Fibroblast of skin of back (primary cell): ENCODE measurements around the gene CDH23.

Source experiments
- DNase-seq: peaks from one replicate; pipeline ENCODE4 v3.0.0-alpha.2; 2013

The CDH23 gene

DNA sequence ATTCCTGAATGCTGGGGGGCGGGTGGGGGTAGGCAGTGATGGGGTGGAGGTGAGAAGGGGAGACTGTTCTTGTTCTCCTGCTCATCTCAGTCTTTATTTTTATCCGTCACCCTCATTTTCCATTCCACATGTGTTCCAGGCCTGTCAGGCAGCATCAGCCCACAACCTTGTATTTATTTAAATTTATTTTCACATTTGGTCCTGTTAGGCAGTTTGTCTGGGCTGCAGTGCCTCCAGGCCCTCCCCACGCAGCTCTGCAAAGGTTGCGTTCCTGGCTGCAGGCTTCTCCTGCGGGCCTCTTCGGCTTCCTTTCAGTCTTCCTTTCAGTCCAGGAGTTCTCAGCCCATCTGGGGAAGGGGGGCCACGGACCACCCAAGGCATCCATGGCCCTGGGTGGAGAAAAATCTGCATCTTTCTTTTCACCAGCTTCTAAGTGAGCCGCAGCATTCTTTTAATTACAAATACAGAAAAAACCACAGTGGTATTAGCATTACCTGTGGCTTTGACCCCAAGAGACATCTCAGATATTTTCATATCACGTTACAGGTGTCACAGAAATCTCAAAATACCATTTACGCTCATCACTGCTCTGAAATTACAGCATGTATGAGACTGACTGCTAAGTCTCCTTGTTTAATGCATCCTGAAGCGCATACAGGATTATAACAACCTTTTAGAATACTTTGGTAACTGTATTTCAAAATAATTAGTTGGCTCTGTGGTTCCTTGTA, 228.9 kb downstream of the CDH23 start:
- no peak for DNase-seq

- peak; percentile 15 for DNase-seq
Measured at GRCh38 chr10:71627230-71627939, 230.7 kb downstream of the CDH23 start.

- no peak for DNase-seq
Measured at GRCh38 chr10:71627956-71628355, 231.2 kb downstream of the CDH23 start.

- DNase-seq = no peak
Measured at GRCh38 chr10:71629131-71629530, 232.4 kb downstream of the CDH23 start.

DNA sequence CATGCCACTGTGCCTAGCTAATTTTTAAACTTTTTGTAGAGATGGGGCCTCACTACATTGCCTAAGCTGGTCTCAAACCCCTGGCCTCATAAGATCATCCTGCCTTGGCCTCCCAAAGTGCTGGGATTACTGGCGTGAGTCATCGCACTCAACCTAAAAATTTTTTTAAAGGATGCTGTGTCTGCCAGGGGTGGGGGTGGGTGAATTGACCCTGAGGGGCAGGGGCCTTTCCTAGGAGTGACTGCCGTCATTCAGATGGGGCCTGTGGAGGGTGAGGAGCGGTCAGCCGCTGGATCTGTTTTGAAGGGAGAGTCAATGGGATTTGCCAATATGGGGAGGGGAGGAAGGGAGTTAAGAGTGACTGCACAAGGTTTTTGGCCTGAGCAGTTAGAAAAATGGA, 233.4 kb downstream of the CDH23 start:
- no peak for DNase-seq

DNA sequence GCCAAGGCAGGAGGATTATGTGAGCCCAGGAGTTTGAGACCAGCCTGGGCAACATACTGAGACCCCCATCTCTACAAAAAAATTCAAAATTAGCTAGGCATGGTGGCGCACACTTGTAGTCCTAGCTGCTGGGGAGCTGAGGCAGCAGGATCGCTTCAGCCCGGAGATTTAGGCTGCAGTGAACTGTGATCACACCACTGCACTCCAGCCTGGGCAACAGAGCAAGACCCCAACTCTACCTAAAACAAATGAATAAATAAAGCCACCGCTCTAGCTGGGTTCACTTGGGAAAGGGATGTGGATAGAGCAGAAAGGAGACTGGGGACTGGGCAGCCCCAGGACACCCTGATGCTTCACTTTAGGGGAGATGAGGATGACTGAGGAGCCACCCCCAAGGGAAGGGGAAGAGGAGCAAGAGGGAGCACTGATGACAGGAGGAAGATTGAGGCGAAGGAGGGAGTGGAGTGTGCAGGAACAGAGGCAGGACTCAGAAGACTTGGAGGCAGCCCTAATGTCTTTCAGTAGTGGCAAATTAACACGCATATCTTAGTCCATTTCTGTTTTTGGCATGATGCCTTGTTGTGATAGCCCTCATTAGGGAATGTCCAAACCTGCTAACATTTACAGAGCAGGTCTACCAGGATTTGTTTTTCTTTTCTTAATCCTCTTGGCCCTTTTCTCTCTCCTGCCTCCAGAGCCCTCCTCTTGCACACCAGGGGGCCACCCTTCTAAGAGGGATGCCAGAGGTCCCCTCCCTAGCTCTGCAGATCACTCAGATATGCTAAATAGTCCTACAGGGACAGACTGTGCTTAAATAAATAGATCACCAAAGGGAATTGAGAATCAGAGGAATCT, 234.5 kb downstream of the CDH23 start:
- DNase-seq = no peak

DNA sequence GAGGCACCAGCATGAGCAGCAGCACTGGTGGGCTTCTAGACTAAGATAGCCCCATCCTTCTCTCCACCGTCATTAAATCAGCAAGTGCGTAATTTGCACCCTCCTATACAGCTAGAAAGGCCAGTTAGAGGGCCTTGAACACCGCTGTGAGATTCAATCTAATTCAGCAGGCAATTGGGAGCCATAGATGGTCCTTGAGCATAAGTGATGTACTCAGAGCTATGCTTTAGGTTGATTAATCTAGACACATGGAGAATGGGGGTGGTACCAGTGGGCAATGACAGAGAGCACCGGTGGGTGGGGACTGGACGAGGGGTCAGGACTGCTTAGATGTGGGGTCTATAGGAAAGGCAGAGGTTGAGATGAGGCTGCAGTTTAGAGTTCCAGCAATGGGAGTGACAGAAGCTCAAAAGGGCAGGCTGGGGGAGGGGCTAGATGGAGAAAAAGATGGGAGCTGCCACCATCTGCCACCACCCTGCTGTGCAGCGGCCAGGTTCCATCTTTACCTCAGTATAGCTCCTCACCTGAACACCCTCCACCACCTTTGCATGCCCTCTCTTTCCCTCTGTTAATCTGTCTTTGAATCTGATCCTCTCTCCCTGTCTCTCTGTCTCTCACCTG, 235.6 kb downstream of the CDH23 start:
- no peak for DNase-seq

- DNase-seq = no peak
Measured at GRCh38 chr10:71632896-71633600, 236.3 kb downstream of the CDH23 start.

DNA sequence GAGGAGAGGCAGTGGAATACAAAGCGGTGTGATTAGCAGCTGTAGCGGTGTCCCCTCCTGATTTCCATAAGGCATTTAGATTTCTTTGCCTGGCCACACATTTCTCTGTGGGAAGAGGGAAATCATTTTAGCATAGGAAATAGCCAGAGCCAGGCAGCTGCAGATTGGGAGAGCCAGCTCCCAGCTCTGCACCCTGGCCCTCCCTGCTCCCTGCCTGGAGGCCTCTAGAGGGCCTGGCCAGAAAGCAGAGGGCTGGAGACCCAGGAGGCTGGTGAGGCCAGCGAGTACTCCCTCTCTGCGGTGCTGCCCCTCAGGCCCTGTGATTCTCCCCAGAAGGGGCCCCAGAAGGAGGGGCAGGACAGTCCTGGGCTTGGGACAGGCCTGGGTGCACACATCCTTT, 237.2 kb downstream of the CDH23 start:
- no peak for DNase-seq

DNA sequence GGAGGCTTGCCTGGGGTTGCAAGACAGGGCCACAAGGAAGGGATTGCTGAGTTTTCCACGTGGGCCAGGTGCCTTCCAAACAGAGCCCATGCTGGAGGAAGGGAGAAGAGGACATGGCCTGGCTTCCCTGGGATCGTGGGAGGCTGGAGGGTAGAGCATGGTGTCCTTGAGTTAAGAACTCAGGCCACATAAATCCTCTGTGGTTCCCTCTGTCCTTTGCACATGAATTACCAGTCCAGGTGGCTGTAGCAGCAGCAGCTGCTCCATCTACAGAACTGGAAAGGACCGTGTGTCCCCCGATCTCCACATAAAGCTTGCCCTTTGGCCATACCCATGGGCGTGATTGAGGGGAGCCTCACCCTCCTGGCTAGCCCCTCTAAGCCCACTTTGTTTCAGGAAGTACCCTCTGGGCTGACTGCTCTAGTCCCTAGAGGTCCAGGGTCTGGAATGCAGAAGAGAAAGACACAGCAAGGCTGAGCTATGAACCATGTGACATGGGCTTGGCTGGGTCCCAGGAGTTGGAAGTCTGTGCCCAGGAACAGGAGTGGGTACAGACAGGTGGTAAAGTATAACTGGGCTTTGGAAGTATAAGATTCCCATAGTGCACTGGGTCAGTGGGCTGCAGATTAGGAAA, 237.9 kb downstream of the CDH23 start:
- no peak for DNase-seq

DNA sequence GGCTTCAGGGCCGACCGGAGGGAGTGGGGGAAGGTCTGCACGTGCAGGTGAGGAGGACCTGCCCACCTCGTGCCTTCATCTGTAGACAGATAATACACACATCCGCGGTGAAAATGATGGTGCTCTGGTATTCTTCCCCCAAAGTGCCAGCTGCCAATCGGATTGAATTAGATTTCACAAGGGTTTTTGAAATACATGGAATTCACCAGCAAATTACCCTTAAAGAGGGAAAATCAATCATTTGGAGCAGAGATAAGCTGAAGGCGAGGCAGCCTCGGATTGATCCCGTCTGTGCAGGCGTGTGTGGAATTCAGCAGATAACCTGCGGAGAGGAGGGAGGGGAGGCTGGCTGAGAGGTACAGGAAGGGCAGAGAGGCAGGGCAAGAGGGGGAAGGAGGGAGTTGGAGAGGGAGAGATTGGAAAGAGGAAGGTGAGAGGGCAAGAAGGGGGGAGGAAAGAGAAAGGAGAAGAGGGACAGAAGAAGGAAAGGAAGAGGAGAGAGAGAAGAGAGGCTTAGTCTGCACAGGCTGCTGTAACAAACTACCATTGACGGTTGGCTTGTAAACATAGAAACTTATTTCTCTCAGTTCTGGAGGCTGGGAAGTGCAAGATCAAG, 238.6 kb downstream of the CDH23 start:
- no peak for DNase-seq

DNA sequence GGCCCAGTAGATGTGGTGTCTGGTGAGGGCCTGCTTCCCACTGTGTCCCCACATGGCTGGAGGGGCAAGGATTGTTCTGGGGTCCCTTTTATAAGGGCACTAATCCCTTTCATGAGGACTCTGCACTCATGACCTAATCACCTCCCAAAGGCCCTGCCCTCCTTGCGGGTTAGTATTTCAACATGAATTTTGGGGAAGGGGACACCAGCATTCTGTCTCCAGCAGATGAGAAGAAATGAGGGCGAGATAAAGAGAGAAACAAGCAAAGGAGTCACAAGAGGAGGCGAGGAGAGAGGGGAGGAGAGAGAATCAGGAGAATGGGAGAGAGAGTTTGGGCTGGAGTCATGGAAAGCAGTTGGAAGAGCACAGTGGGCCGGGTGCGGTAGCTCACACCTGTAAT, 239.1 kb downstream of the CDH23 start:
- DNase-seq = no peak

GRCh38 chr10:71636588-71636987, 239.9 kb downstream of the CDH23 start:
- no peak for DNase-seq

- no peak for DNase-seq
Measured at GRCh38 chr10:71637305-71637704, 240.6 kb downstream of the CDH23 start.

DNA sequence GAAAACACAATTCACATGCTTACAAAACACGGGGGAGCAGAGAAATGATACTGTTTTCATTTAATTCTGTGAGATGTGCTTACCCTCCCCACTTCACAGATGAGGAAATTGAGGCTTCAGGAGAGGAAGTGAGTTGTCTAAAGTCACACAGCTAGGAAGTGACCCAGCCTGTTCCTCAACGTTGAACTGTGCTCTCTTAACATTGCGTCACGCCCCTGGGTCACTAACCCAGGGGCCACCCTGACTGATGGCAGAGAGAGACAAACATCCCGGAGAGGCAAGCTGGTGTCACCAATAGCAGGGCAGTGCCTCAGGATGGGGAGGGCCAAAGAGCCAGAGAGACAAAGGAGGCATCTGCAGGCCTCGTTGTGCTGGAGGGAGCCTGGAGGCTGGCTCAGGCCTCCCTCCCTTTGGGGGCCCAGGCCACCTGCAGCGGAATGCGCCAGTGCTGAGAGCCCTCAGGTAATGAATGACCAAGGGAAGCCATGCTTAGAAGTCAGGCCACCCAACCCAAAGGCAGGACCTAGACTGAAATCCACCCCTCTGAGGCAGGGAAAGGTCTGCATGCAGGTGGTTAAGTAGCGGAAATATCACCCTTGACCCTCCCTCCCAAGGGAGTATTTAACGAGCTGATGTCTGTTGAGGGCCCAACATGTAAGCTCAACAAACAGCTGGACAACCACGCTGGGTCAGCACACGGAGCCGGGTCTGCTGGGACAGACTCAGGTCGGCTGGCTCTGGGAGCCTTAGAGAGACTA, 241.5 kb downstream of the CDH23 start:
- no peak for DNase-seq

DNA sequence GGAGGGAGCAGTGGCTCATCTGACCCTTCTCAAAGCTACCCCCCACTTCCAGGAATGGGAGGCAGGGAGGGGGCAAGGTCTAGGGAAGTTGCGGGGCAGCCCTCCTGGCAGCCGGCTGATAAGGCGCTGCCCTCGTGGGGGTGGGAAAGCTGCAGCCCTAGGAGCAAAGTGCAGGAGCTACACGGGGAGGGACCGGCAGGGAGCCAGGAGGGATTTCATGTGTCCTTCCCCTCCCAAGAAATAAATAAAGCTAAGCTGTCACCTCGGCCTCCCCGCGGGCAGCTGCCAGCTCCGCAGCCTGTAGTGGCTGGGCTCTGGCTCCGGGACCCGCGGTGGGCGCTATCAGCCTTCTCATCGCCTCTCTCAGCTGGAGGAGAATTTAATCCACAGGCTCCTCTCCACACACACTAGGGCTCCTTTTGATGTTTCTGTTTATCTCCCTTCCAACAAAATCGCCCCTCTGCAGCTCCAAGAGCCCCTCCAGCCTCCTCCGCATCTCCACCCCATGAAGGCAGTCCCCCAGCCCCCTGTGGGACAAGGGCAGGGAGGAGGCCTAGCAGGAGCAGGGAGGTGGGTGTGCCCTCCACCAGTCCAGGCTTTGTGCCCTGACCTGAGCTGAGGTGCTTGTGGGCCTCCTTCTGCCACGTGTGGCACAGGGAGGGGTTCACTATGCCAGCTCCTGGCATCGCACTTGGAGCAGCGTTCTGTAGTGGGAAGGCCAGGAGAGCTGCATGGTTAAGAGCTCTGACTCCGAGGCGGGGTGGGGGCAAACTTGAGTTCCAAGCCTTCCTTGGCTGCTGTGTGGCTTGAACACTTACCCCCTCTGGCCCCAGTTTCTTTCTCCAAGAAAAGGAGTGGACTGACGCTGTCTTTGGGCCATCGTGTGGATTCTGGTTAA, 242.4 kb downstream of the CDH23 start:
- DNase-seq = no peak

GRCh38 chr10:71640607-71641006, 243.9 kb downstream of the CDH23 start:
- no peak for DNase-seq

- no peak for DNase-seq
Measured at GRCh38 chr10:71641449-71641848, 244.7 kb downstream of the CDH23 start.

DNA sequence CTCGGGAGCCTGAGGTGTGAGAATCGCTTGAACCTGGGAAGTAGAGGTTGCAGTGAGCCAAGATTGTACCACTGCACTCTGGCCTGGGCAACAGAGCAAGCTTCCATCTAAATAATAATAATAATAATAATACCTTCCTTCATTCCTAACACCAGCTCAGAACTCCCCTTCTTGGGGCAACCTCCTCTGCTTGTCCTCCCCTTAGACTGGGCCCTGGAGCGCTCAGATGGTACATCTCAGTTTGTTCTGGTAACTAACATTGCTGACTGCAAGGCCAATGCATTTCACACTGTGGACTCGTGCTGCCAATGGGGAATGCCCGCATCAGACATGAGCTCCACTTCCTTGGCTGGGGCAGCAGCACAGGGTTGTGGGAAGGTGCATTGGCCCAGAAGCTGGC, 245.3 kb downstream of the CDH23 start:
- DNase-seq = no peak
